Neural cell (in vitro differentiated cells): ENCODE measurements around the gene CD40. TPM values are rescaled to one million over a fixed set of nuclear protein-coding genes. Genes with fewer than 3 reads are reported as not detected.

Experiments used
- H2AFZ ChIP-seq: fragments of 200-600, 300-800 bp; sonication (generic), shearing (Covaris generic); 2 replicates; pipeline ENCODE4 v1.6.0; 2014; ENCODE audit warnings: low read depth, mild to moderate bottlenecking, antibody characterized with exemption, low read length, moderate library complexity
- H3F3A ChIP-seq: fragments of 200-600 bp; shearing (Covaris generic); 2 replicates; pipeline ENCODE4 v1.6.1; 2016; ENCODE audit warnings: mild to moderate bottlenecking, moderate library complexity, mixed read lengths, antibody characterized with exemption, low read length; ENCODE audit not compliant: insufficient read depth, poor library complexity, severe bottlenecking
- H3K27ac ChIP-seq: fragments of 200-600, 300-800 bp; sonication (generic), shearing (Covaris generic); 2 replicates; pipeline ENCODE4 v1.5.1; 2014; ENCODE audit warnings: mild to moderate bottlenecking, low read length, moderate library complexity
- H3K27me3 ChIP-seq: fragments of 300-800, 200-600 bp; sonication (generic), shearing (Covaris generic); 2 replicates; pipeline ENCODE4 v1.6.0; 2014; ENCODE audit warnings: mild to moderate bottlenecking, low read depth, low read length, moderate library complexity; ENCODE audit not compliant: insufficient read depth
- H3K36me3 ChIP-seq: fragments of 300-800, 200-600 bp; sonication (generic), shearing (Covaris generic); 2 replicates; pipeline ENCODE4 v1.5.1; 2014; ENCODE audit warnings: mild to moderate bottlenecking, antibody characterized with exemption, low read length, moderate library complexity; ENCODE audit not compliant: insufficient read depth
- H3K4me2 ChIP-seq: fragments of 300-800, 200-600 bp; sonication (generic), shearing (Covaris generic); 2 replicates; pipeline ENCODE4 v1.6.0; 2014; ENCODE audit warnings: mild to moderate bottlenecking, low read length
- H3K4me3 ChIP-seq: fragments of 300-800, 200-600 bp; sonication (generic), shearing (Covaris generic); 2 replicates; pipeline ENCODE4 v1.5.1; 2014; ENCODE audit warnings: mild to moderate bottlenecking, low read length, moderate library complexity
- H3K79me2 ChIP-seq: fragments of 200-600 bp; shearing (Covaris generic); replicated peaks from 2 replicates; pipeline ENCODE4 v1.6.0; 2014; ENCODE audit warnings: mild to moderate bottlenecking, low read length, moderate library complexity; ENCODE audit not compliant: insufficient read depth
- H3K9ac ChIP-seq: fragments of 300-800, 200-600 bp; sonication (generic), shearing (Covaris generic); 2 replicates; pipeline ENCODE4 v1.6.1; 2016; ENCODE audit warnings: mild to moderate bottlenecking, low read length, mixed read lengths
- H3K9me2 ChIP-seq: fragments of 200-600 bp; shearing (Covaris generic); 2 replicates; pipeline ENCODE4 v1.6.1; 2016; ENCODE audit warnings: mild to moderate bottlenecking, low read length, mixed read lengths; ENCODE audit not compliant: insufficient read depth
- H3K9me3 ChIP-seq: fragments of 200-600, 300-800 bp; sonication (generic), shearing (Covaris generic); 2 replicates; pipeline ENCODE4 v1.6.1; 2016; ENCODE audit warnings: mild to moderate bottlenecking, mixed run types, low read length, moderate library complexity, mixed read lengths
- H4K20me1 ChIP-seq: fragments of 200-600 bp; shearing (Covaris generic); 2 replicates; pipeline ENCODE4 v1.6.1; 2016; ENCODE audit warnings: mild to moderate bottlenecking, mixed run types; ENCODE audit not compliant: insufficient read depth
- EP300 ChIP-seq: fragments of 450-650 bp; conservative IDR thresholded peaks from 2 replicates; pipeline ENCODE4 v1.6.1; 2014; ENCODE audit warnings: antibody characterized with exemption, mild to moderate bottlenecking, moderate library complexity; ENCODE audit not compliant: poor library complexity, severe bottlenecking
- EZH2 ChIP-seq: fragments of 200-600, 300-800 bp; shearing (Covaris generic), sonication (generic); IDR thresholded peaks from 2 replicates; pipeline ENCODE4 v1.6.1; 2014; ENCODE audit warnings: antibody characterized with exemption, low read length, borderline replicate concordance, mild to moderate bottlenecking; ENCODE audit not compliant: insufficient read depth, poor library complexity, severe bottlenecking
- MXI1 ChIP-seq: fragments of 450-650 bp; conservative IDR thresholded peaks from 2 replicates; pipeline ENCODE4 v1.6.1; 2014; ENCODE audit warnings: antibody characterized with exemption, mild to moderate bottlenecking; ENCODE audit not compliant: poor library complexity, severe bottlenecking
- POLR2AphosphoS5 ChIP-seq: IDR thresholded peaks from 2 replicates; pipeline ENCODE4 v1.6.1; 2012
- RAD21 ChIP-seq: fragments of 450-650 bp; conservative IDR thresholded peaks from 2 replicates; pipeline ENCODE4 v1.6.1; 2014; ENCODE audit warnings: antibody characterized with exemption, mild to moderate bottlenecking, moderate library complexity
- SMC3 ChIP-seq: fragments of 450-650 bp; conservative IDR thresholded peaks from 2 replicates; pipeline ENCODE4 v1.6.1; 2014; ENCODE audit warnings: antibody characterized with exemption, mild to moderate bottlenecking, moderate library complexity; ENCODE audit not compliant: poor library complexity
- TAF1 ChIP-seq: IDR thresholded peaks from 2 replicates; pipeline ENCODE4 v1.6.1; 2012; ENCODE audit warnings: low read depth
- polyA plus RNA-seq: library from polyadenylated mRNA; depleted of rRNA; stranded (reverse); fragments of >200 nt; gene quantifications from 2 replicates; pipeline ENCODE4 v1.2.3, GENCODE V29; 2014
- TF ChIP-seq, protein P1 (sequence below): fragments of 450-650 bp; IDR thresholded peaks from 2 replicates; pipeline ENCODE4 v1.5.1; 2014; ENCODE audit warnings: antibody characterized with exemption, mild to moderate bottlenecking, moderate library complexity; ENCODE audit not compliant: poor library complexity, severe bottlenecking
- TF ChIP-seq, protein P2 (sequence below): IDR thresholded peaks from 2 replicates; pipeline ENCODE4 v1.6.1; 2012; ENCODE audit warnings: borderline replicate concordance

CD40 gene
- polyA plus RNA-seq, 1 donor from 2014 or later, result not detected

DNA sequence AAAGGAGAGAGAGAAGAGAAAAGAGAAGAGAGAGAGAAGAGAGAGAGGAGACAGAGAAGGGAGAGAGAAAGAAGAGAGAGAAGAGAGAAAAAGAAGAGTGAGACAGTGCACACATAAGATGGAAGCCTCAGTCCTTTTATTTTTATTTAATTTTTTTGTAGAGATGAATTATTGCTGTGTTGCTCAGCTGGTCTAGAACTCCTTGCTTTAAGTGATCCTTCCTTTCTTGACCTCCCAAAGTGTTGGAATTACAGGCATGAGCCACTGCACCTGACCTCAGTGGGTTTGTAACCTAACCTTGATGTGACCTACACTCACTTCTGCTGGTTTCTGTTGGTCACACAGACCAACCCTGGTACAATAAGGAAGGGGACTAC is 6.3 kb upstream of the CD40 start (continued):
- TF ChIP-seq, protein P1, sequence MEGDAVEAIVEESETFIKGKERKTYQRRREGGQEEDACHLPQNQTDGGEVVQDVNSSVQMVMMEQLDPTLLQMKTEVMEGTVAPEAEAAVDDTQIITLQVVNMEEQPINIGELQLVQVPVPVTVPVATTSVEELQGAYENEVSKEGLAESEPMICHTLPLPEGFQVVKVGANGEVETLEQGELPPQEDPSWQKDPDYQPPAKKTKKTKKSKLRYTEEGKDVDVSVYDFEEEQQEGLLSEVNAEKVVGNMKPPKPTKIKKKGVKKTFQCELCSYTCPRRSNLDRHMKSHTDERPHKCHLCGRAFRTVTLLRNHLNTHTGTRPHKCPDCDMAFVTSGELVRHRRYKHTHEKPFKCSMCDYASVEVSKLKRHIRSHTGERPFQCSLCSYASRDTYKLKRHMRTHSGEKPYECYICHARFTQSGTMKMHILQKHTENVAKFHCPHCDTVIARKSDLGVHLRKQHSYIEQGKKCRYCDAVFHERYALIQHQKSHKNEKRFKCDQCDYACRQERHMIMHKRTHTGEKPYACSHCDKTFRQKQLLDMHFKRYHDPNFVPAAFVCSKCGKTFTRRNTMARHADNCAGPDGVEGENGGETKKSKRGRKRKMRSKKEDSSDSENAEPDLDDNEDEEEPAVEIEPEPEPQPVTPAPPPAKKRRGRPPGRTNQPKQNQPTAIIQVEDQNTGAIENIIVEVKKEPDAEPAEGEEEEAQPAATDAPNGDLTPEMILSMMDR, result no peak
- TF ChIP-seq SMC3, result no peak

DNA sequence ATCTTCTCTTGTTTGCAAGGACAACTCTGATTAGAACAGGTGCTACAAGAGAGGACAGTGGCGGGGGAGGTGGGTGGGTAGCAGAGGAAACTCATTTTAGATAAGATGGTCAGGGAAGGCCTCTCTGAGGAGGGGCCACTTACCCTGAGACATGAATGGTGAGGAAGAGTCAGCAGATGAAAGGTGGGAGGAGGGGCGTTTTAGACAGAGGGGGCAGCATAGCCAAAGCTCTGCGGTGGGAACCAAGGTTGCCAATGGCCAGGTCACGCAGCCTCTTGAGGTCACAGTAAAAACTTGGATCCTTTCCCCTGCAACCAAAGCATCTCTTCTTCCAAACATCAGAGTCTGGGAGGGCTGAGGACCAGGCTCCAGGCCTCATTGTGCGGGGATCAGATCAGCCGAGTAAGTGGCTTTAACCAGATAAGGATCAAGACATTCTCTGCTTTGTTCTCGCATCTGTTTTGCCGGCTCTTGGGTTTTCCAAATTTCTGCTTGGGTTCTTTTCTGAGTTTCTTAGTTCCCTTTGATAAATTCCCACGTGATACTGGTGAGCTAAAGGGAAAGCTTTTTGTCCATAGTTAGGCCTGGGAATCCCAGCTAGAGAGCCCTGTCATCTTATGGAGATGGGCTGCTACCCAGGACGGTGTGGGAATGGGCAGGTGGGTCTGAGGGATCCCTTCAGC is 5.5 kb upstream of the CD40 start:
- Histone ChIP-seq H3K4me2 (no peak overlapping the region), H3K79me2 (no peaks in the 10 kb centered on the region), H3K9me2 (no peaks in the 10 kb centered on the region), H3K9me3 (no peaks in the 10 kb centered on the region), H3K27ac (no peak overlapping the region), H3K4me3 (no peak overlapping the region), H3K9ac (no peak overlapping the region), H2AFZ (no peak overlapping the region), H3F3A (no peaks in the 10 kb centered on the region), H3K36me3 (no peaks in the 10 kb centered on the region), H4K20me1 (no peaks in the 10 kb centered on the region), H3K27me3 (no peaks in the 10 kb centered on the region)
- no peak for TF ChIP-seq EZH2
- no peak for TF ChIP-seq SMC3
- TF ChIP-seq RAD21, result no peak
- TF ChIP-seq, protein P1, result no peak
- TF ChIP-seq POLR2AphosphoS5, result no peak
- no peak for TF ChIP-seq EP300
- TF ChIP-seq, protein P2, sequence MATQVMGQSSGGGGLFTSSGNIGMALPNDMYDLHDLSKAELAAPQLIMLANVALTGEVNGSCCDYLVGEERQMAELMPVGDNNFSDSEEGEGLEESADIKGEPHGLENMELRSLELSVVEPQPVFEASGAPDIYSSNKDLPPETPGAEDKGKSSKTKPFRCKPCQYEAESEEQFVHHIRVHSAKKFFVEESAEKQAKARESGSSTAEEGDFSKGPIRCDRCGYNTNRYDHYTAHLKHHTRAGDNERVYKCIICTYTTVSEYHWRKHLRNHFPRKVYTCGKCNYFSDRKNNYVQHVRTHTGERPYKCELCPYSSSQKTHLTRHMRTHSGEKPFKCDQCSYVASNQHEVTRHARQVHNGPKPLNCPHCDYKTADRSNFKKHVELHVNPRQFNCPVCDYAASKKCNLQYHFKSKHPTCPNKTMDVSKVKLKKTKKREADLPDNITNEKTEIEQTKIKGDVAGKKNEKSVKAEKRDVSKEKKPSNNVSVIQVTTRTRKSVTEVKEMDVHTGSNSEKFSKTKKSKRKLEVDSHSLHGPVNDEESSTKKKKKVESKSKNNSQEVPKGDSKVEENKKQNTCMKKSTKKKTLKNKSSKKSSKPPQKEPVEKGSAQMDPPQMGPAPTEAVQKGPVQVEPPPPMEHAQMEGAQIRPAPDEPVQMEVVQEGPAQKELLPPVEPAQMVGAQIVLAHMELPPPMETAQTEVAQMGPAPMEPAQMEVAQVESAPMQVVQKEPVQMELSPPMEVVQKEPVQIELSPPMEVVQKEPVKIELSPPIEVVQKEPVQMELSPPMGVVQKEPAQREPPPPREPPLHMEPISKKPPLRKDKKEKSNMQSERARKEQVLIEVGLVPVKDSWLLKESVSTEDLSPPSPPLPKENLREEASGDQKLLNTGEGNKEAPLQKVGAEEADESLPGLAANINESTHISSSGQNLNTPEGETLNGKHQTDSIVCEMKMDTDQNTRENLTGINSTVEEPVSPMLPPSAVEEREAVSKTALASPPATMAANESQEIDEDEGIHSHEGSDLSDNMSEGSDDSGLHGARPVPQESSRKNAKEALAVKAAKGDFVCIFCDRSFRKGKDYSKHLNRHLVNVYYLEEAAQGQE, result no peak
- TF ChIP-seq MXI1, result no peak
- no peak for TF ChIP-seq TAF1

DNA sequence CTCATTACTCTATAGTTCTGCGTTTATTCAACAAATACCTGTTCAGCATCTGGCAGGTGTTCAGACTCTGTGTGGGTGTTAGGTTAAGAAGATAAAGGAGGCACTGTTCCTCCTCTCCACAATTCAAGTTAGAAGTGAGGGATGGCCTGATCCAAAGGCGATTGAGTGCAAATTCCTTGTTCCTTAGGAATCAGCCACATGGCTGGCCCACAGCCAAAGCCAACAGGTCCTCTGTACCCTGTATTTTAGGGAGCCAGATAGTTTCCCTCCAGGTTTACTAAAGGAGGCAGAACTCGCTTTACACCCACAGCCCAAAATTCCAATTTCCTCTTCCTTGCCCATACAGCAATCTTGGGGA is 5.0 kb upstream of the CD40 start:
- H3K79me2 ChIP-seq, result no peaks in the 10 kb centered on the region
- no peak overlapping the region for H3K4me2 ChIP-seq
- TF ChIP-seq MXI1 (no peak), POLR2AphosphoS5 (no peak), RAD21 (no peak), SMC3 (no peak), EP300 (no peak), EZH2 (no peak), TAF1 (no peak)
- TF ChIP-seq, protein P1, result no peak
- TF ChIP-seq, protein P2, result no peak
- no peak overlapping the region for H3K9ac ChIP-seq
- no peaks in the 10 kb centered on the region for H4K20me1 ChIP-seq
- H3K36me3 ChIP-seq, result no peaks in the 10 kb centered on the region
- no peak overlapping the region for H3K4me3 ChIP-seq
- H3K9me3 ChIP-seq, result no peaks in the 10 kb centered on the region
- no peak overlapping the region for H2AFZ ChIP-seq
- H3F3A ChIP-seq, result no peaks in the 10 kb centered on the region
- H3K27me3 ChIP-seq, result no peaks in the 10 kb centered on the region
- H3K9me2 ChIP-seq, result no peaks in the 10 kb centered on the region
- H3K27ac ChIP-seq, result no peak overlapping the region
